PFSK-1 (cell line): ENCODE measurements around the gene CACNA1S.

Experiments used
- FOXP2 ChIP-seq: optimal IDR thresholded peaks from 2 replicates; pipeline ENCODE3; 2011; ENCODE audit warnings: borderline replicate concordance, control low read depth, inconsistent platforms; ENCODE audit not compliant: insufficient read depth; ENCODE audit errors: extremely low read length, extremely low read depth
- POLR2AphosphoS5 ChIP-seq: IDR thresholded peaks from 2 replicates; pipeline ENCODE4 v1.6.1; 2012; ENCODE audit warnings: low read depth, mild to moderate bottlenecking, control low read depth, low read length, moderate library complexity
- SIN3A ChIP-seq: IDR thresholded peaks from 2 replicates; pipeline ENCODE4 v1.6.1; 2012; ENCODE audit warnings: mild to moderate bottlenecking, low read length, moderate library complexity, borderline replicate concordance; ENCODE audit not compliant: insufficient read depth
- TAF1 ChIP-seq: IDR thresholded peaks from 2 replicates; pipeline ENCODE4 v1.6.1; 2012; ENCODE audit warnings: low read length, control low read depth, borderline replicate concordance; ENCODE audit not compliant: insufficient read depth
- TF ChIP-seq, protein P1 (sequence below), 2 experiments: IDR thresholded peaks; 2 replicates each; pipeline versions ENCODE4 v1.6.1 to v1.8.0; 2011 to 2012; ENCODE audit warnings: low read depth in 2 of 2, low read length in 2 of 2, control low read depth in 1 of 2, inconsistent platforms in 1 of 2, mild to moderate bottlenecking in 1 of 2, moderate library complexity in 1 of 2; ENCODE audit not compliant: insufficient read depth in 1 of 2

The CACNA1S gene

DNA sequence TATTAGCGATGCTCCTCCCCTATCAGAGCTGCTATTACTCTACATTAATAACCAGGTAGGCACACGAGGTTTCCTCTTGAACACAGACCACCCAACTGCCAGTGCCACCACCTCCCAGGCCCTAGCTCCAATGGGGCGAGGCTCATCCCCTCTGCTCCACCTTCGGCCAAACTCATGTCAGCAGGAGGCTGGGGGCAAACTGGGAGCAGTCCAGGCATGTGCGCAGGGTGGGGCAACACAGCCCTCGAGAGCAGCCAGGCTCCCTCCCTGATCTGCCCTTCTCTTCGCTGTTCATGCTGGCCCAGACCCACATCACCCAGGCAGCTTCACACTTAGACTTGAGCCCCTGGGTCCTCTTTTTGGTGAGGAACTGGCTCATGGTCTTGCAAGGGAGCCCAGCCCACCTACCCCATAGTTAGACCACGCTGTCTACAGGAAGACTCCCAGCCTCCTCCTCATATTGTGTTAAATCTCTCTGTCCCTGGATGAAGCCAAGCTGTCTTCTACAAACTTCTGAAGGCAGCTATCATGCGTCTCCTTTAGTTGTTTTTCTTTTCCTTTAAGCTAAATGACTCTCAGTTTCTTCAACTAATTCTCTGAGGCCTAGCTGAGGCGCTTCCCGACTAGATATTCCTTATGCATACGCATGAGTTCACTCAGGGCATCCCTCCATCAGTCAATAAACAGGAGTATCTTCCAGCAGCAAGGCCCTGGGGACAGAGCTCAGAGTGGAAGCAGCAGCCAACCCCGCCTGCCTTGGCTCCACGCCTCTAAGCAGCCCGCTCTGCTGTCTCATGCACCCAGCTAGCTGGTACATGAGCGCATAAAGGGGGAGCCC lies 30.0 kb upstream of the CACNA1S start:
- TF ChIP-seq POLR2AphosphoS5 (no peak), FOXP2 (no peak)
- TF ChIP-seq, protein P1, sequence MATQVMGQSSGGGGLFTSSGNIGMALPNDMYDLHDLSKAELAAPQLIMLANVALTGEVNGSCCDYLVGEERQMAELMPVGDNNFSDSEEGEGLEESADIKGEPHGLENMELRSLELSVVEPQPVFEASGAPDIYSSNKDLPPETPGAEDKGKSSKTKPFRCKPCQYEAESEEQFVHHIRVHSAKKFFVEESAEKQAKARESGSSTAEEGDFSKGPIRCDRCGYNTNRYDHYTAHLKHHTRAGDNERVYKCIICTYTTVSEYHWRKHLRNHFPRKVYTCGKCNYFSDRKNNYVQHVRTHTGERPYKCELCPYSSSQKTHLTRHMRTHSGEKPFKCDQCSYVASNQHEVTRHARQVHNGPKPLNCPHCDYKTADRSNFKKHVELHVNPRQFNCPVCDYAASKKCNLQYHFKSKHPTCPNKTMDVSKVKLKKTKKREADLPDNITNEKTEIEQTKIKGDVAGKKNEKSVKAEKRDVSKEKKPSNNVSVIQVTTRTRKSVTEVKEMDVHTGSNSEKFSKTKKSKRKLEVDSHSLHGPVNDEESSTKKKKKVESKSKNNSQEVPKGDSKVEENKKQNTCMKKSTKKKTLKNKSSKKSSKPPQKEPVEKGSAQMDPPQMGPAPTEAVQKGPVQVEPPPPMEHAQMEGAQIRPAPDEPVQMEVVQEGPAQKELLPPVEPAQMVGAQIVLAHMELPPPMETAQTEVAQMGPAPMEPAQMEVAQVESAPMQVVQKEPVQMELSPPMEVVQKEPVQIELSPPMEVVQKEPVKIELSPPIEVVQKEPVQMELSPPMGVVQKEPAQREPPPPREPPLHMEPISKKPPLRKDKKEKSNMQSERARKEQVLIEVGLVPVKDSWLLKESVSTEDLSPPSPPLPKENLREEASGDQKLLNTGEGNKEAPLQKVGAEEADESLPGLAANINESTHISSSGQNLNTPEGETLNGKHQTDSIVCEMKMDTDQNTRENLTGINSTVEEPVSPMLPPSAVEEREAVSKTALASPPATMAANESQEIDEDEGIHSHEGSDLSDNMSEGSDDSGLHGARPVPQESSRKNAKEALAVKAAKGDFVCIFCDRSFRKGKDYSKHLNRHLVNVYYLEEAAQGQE (IDR thresholded peaks at IDR 0.05; ENCODE audit: insufficient read depth in 1 of 2, low read depth in 2 of 2, low read length in 2 of 2) = no peak

DNA sequence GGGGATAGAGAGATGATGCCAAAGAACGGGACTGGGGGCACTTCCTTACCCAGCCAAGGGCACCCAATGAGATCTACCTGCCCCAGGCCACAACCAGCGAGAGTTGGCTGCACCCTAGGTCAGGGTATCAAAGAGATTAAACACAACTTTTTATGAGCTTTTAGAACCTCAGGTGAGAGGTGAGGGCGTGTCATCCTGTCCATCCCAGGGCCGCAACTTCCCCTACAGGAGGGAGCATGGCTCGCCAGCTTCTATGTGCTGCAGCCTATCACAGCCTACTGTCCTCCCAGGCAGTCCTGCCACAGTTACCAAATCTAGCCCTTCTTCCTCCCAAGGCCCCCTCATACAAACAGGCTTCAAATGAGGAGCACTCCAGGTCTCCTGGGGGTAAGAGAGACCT lies 29.2 kb upstream of the CACNA1S start:
- TF ChIP-seq SIN3A (no peak), FOXP2 (no peak), TAF1 (no peak), POLR2AphosphoS5 (no peak)
- TF ChIP-seq, protein P1 (IDR thresholded peaks at IDR 0.05; ENCODE audit: insufficient read depth in 1 of 2, low read depth in 2 of 2, low read length in 2 of 2) = no peak

DNA sequence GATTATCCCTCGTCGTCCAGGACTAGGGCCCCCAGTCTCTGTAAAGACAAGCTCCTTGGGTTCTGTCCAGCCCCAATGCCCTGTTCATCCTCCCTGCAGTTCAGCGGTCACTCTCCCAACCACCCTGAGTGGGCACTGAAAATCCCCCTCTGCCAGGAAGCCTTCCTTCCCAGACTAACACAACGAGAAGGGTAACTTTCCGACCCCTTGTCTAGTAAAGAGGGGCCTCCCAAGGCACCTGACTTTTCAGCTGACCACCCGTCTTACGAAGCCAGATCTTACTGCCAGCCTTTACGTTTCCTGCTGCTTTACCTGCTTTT lies 28.7 kb upstream of the CACNA1S start:
- no peak for TF ChIP-seq TAF1
- TF ChIP-seq, protein P1 (IDR thresholded peaks at IDR 0.05; ENCODE audit: insufficient read depth in 1 of 2, low read depth in 2 of 2, low read length in 2 of 2) = no peak

DNA sequence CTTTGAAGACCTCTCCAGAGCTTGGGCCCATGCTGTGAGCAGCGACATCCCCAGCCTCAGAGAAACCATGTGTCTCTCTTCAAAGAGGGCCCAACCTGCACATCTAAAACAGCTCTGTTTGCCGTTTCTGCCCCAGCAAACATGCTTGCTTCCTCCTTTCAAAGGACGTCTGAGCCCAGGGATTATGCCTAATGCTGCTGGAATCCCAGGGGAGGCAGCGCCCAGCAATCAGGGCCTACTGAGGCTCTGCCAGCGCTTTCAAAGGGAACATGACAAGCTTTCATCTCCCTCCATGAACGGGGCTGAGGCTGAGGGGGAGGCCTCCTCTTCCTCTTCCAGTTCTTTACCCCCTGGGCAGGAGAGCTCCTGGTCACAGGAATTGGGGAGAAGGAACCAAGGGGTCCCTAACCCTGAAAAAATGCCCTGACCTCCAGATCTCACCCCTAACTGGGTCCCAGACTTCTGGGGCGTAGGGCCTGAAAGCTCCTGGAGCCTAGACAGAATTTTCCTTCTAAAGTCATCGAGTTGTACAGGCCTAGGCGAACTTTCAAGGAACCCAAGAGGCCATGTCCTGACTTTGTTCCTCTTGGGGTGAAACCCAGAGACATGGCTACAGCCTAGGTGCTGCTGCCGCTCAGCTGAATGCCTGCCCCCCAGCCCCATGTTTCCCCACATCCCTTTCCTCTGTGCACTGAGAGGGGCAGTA lies 28.2 kb upstream of the CACNA1S start:
- TF ChIP-seq POLR2AphosphoS5 = no peak
- TF ChIP-seq, protein P1 (IDR thresholded peaks at IDR 0.05; ENCODE audit: insufficient read depth in 1 of 2, low read depth in 2 of 2, low read length in 2 of 2) = no peak
- TF ChIP-seq FOXP2 = no peak
- no peak for TF ChIP-seq SIN3A
- no peak for TF ChIP-seq TAF1

DNA sequence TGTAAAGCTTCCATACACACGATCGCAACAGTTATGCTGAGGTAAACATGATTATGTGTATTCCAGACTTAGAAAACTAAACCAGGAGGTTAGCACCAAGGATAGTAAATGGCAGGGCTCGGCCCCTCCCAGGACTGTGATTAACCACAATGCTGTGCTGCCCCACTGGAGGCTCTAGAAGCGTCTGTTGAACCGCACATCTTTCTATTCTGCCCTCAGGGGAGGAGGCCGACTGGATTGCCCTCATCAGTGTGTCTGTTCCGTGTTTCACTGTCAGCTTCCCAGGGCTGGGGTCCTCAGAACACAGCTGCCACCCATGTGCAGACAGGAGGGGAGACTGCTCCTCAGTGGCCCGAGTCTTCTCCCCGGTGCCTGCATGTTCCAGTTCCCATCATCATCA lies 27.5 kb upstream of the CACNA1S start:
- TF ChIP-seq POLR2AphosphoS5 (no peak), SIN3A (no peak), FOXP2 (no peak), TAF1 (no peak)
- TF ChIP-seq, protein P1 (IDR thresholded peaks at IDR 0.05; ENCODE audit: insufficient read depth in 1 of 2, low read depth in 2 of 2, low read length in 2 of 2) = no peak
